Right renal pelvis (tissue), 4 donors: ENCODE measurements around the gene CCDC87. TPM values are rescaled to one million over a fixed set of nuclear protein-coding genes. Genes with fewer than 3 reads are reported as not detected.

Experiments used
- polyA plus RNA-seq, 4 donors: library from polyadenylated mRNA; unstranded; fragments of 120-200 nt; gene quantifications; one replicate each; pipeline ENCODE4 v1.2.1, GENCODE V29; 2013; ENCODE audit not compliant: insufficient read length in 4 of 4

The CCDC87 gene
- polyA plus RNA-seq, 4 donors, result 0.30 to 0.37 (median 0.33) TPM

Other genes starting within 250 kb of the CCDC87 start
- 10 to 100 TPM; 30.3 to 34.9 (median 31.4) TPM for gene BRMS1, start 248.0 kb downstream of the CCDC87 start, polyA plus RNA-seq
- gene B4GAT1, start 245.4 kb downstream of the CCDC87 start, polyA plus RNA-seq, result 10 to 100 TPM; 53.4 to 62.9 (median 56.8) TPM
- gene SLC29A2, start 221.3 kb downstream of the CCDC87 start, polyA plus RNA-seq, result 10 to 100 TPM; 18.5 to 23.1 (median 20.8) TPM
- under 1 TPM; 0.12 to 0.30 (median 0.26) TPM for gene NPAS4, start 172.0 kb downstream of the CCDC87 start, polyA plus RNA-seq
- 10 to 100 TPM; 72.4 to 80.1 (median 78.3) TPM for gene MRPL11, start 154.2 kb downstream of the CCDC87 start, polyA plus RNA-seq
- gene PELI3, start 126.2 kb downstream of the CCDC87 start, polyA plus RNA-seq, result 1 to 10 TPM; 4.5 to 7.0 (median 5.2) TPM
- 10 to 100 TPM; 19.7 to 26.0 (median 22.5) TPM for gene DPP3, start 112.6 kb downstream of the CCDC87 start, polyA plus RNA-seq
- gene BBS1, start 82.4 kb downstream of the CCDC87 start, polyA plus RNA-seq, result 10 to 100 TPM; 68.9 to 76.6 (median 76.0) TPM
- gene ZDHHC24, start 47.0 kb downstream of the CCDC87 start, polyA plus RNA-seq, result 10 to 100 TPM in 1 of 4 donors, 1 to 10 TPM in 3; 7.8 to 11.9 (median 8.5) TPM
- under 1 TPM; 0.40 to 0.67 (median 0.50) TPM for gene ACTN3, start 46.2 kb downstream of the CCDC87 start, polyA plus RNA-seq
- gene CTSF, start 24.5 kb downstream of the CCDC87 start, polyA plus RNA-seq, result 100 to 1,000 TPM in 3 of 4 donors, 10 to 100 TPM in 1; 94.2 to 115 (median 103) TPM
- 10 to 100 TPM; 40.6 to 61.2 (median 50.2) TPM for gene CCS, start 122 bp upstream of the CCDC87 start, polyA plus RNA-seq
- gene RBM14, start 23.6 kb upstream of the CCDC87 start, polyA plus RNA-seq, result 10 to 100 TPM; 59.4 to 70.6 (median 63.8) TPM
- 100 to 1,000 TPM; 242 to 263 (median 252) TPM for gene RBM4, start 45.6 kb upstream of the CCDC87 start, polyA plus RNA-seq
- gene RBM4B, start 84.8 kb upstream of the CCDC87 start, polyA plus RNA-seq, result 10 to 100 TPM; 58.1 to 68.9 (median 67.5) TPM
- gene SPTBN2, start 136.2 kb upstream of the CCDC87 start, polyA plus RNA-seq, result 10 to 100 TPM; 48.0 to 59.4 (median 52.8) TPM